ENCODE measurements around the gene IFNA21.
"Not testable (repeated sequence)": the region's sequence is repeated elsewhere in the genome, so short reads cannot be mapped to it uniquely, and the experiment has no call there.

Gene IFNA21

DNA sequence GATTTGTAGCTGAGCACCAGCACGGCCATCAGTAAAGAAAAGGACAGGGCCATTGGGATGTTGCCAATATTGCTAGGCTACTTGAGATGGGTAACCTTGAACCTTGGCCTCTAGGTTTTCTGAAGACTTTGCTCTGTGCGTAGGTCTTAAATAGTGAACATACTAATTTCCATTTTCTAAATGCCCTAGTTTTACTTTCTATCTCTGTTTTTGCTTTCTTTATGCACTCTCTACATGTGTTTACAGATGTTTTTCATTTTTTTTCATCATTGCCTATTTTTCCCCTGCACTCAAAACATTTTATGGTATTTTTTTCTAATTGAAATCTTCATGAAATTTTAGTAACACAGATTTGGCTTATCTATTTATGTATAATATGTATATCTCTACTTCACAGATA, at the start of gene IFNA21:
Gene IFNA21, minus strand, starts transcription at position 101 of the 400 bp plus-strand sequence. Its CDS starts 48 bp downstream, at position 53.
- not testable (repeated sequence) for DNase-seq

DNA sequence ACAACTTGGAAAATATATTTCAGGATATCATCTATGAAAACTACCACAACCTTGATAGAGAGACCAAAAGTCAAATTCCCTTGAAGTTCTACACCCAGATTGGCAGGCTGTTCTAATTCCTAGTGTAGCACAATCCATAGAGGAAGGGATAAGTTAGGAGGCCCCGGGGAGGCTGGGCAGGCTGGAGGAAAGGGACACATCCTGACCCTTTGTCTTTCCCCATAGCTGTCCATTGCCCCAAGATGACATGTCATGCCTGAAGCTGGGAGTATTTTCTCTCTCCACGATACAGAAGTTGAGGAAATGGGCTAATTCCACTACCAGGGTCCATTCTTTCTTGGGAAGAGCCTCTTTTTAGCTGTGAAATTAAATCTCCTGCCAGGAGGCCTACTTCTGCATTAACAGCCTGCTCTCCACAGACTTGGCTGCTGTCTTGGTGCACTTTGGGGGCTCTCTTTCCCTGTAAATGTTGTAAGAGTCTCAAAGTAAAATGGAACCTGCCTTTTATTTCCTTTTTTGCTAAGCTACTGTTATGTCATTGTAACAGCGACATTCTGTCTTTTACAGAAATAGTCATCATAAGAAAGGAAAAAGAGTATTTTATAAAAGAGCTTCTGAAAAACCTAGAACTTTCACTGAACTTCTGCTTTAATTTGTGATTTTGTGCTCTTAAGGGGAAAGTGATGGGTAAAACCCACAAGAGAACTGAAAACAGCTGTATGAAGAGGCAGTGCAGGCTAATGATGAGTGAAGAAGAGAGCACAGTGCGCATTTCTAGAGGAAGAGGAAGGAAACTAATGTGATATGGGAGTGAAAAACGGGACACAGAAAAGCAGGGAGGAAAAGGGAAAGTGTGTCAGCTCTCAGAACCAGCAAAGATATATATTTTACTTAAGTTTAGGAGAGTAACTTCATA, 47.2 kb upstream of the IFNA21 start:
- not testable (repeated sequence) for DNase-seq

DNA sequence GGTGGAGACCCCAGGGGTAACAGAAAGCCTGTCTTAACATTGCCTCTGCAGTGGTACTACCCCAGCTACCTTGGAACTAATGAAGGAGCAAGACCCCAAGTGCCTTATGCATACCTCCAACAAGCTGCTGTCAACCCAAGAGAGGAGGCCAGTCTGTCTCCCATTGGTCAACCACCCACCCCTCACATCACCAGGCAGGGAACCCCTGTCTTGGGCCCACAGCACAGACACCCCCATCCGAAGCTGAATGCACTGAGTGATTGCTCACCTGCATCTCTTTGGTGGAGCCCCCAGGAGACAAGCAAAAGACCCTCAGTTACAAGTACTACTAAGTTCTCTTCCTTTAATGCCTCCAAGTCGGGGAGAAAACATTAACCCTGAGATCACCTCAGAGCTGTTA, 45.7 kb upstream of the IFNA21 start:
- not testable (repeated sequence) for DNase-seq

DNA sequence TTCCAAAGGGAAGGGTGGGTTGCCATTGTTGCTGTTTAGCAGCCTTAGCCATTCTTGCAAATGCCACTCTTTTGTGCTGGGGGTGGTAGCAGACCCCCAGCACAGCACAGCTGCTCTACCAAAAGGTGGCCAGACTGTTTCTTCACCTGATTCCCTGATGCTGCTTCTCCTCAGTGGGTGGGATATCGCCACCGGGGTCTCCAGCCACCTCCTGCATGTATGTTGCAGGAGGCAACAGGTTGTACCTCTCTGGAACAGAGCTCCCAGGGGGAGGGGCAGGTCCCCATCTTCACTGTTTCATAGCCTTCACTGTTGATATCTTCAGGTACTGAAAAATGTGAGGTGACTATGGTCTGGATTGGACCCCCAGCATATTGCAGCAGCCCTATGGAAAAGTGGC, 44.3 kb upstream of the IFNA21 start:
- DNase-seq, result not testable (repeated sequence)

DNA sequence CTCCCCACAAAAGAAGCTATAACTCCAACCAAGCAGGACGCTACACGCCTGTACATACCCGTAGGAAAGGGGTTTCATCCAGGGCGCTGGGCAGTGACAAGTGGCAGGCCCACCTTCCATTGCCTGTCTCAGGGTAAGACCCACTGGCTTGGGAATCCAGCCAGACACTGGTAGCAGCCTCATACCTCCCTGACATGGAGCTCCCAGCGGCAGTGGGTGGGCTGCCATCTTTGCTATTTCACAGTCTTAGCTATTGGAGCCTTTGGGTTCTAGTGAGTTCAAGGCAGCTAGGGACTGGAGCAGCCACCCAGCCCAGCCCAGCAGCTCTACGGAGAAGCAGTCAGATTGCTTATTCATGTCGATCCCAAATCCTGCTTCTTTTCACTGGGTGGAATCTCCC, 43.9 kb upstream of the IFNA21 start:
- no peak for DNase-seq

DNA sequence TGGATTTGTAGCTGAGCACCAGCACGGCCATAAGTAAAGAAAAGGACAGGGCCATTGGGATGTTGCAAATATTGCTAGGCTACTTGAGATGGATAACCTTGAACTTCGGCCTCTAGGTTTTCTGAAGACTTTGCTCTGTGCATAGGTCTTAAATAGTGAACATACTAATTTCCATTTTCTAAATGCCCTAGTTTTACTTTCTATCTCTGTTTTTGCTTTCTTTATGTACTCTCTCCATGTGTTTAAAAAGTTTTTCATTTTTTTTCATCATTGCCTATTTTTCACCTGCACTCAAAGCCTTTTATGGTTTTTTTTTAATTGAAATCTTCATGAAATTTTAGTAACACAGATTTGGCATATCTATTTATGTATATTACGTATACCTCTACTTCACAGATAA, 40.6 kb upstream of the IFNA21 start, which contains the start of gene IFNA10:
Gene IFNA10, minus strand, starts transcription at position 101 of the 400 bp plus-strand sequence. Its CDS starts 46 bp downstream, at position 55.
- not testable (repeated sequence) for DNase-seq

DNA sequence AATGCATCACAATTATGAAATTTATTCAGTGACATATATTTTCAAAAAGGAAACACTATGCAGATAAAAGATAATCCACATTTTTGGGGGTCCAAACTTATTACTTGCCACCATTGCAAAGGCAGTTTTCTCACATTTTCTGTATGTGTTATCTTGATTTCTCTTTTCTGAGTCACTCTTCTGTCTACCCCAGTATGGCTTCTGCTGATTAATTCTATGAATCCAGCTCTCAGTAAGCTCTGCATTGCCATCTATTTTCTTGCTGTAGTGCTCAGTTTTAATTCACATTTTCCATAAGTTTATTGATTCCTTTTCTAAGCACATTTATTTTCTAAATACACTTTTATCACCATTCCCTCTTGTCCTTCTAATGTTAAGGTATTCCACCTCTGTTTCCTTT, 38.7 kb upstream of the IFNA21 start:
- no peak for DNase-seq

DNA sequence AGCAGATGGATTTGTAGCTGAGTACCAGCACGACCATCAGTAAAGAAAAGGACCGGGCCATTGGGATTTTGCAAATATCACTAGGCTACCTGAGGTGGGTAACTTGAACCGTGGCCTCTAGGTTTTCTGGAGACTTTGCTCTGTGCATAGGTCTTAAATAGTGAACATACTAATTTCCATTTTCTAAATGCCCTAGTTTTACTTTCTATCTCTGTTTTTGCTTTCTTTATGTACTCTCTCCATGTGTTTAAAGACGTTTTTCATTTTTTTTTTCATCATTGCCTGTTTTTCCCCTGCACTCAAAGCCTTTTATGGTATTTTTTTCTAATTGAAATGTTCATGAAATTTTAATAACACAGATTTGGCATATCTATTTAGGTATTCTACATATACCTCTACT, 35.6 kb upstream of the IFNA21 start, which contains the start of gene IFNA7:
Gene IFNA7, minus strand, starts transcription at position 101 of the 400 bp plus-strand sequence. Its CDS starts 40 bp downstream, at position 61.
- DNase-seq, result not testable (repeated sequence)

DNA sequence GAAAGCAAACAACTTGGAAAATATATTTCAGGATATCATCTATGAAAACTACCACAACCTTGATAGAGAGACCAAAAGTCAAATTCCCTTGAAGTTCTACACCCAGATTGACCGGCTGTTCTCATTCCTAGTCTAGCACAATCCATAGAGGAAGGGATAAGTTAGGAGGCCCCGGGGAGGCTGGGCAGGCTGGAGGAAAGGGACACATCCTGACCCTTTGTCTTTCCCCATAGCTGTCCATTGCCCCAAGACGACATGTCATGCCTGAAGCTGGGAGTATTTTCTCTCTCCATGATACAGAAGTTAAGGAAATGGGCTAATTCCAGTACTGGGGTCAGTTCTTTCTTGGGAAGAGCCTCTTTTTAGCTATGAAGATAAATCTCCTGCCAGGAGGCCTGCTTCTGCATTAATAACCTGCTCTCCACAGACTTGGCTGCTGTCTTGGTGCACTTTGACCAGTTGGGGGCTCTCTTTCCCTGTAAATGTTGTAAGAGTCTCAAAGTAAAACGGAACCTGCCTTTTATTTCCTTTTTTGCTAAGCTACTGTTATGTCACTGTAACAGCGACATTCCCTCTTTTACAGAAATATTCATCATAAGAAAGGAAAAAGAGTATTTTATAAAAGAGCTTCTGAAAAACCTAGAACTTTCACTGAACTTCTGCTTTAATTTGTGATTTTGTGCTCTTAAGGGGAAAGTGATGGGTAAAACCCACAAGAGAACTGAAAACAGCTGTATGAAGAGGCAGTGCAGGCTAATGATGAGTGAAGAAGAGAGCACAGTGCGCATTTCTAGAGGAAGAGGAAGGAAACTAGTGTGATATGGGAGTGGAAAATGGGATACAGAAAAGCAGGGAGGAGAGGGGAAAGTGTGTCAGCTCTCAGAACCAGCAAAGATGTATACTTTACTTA, 28.7 kb upstream of the IFNA21 start:
- DNase-seq, result peak; percentile 26

DNA sequence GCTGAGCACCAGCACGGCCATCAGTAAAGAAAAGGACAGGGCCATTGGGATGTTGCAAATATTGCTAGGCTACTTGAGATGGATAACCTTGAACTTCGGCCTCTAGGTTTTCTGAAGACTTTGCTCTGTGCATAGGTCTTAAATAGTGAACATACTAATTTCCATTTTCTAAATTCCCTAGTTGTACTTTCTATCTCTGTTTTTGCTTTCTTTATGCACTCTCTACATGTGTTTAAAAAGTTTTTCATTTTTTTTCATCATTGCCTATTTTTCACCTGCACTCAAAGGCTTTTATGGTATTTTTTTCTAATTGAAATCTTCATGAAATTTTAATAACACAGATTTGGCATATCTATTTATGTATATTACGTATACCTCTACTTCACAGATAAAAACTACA, 21.0 kb upstream of the IFNA21 start, which contains the start of gene IFNA4:
Gene IFNA4, minus strand, starts transcription at position 101 of the 400 bp plus-strand sequence. Its CDS starts 56 bp downstream, at position 45.
- DNase-seq, result not testable (repeated sequence)

DNA sequence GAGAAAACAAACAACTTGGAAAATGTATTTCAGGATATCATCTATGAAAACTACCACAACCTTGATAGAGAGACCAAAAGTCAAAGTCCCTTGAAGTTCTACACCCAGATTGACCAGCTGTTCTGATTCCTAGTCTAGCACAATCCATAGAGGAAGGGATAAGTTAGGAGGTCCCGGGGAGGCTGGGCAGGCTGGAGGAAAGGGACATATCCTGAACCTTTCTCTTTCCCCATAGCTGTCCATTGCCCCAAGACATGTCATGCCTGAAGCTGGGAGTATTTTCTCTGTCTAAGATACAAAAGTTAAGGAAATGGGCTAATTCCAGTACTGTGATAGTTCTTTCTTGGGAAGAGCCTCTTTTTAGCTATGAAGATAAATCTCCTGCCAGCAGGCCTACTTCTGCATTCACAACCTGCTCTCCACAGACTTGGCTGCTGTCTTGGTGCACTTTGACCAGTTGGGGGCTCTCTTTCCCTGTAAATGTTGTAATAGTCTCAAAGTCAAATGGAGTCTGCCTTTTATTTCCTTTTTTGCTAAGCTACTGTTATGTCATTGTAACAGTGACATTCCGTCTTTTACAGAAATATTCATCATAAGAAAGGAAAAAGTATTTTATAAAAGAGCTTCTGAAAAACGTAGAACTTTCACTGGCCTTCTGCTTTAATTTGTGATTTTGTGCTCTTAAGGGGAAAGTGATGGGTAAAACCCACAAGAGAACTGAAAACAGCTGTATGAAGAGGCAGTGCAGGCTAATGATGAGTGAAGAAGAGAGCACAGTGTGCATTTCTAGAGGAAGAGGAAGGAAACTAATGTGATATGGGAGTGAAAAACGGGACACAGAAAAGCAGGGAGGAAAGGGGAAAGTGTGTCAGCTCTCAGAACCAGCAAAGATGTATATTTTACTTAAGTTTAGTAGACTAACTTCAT, 16.6 kb upstream of the IFNA21 start:
- not testable (repeated sequence) for DNase-seq

DNA sequence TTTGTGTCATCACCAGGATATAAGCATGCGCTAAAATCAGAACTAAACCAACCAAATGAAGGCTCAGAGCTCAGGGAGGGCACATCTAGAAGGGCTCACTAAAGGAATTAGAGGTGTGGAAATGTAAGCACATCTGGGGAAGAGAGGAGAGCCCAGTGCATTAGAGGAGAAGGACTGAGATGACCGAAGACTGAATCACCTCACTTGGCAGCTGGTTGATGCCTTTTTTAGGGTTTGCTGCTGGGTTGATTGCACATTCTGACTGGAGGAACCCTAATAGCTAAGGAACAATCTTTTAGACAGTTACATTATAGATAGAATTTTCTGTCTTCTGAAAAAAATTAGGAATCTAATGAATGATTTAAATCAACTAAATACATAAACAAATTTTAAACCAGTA, 8.2 kb upstream of the IFNA21 start:
- DNase-seq, result no peak

DNA sequence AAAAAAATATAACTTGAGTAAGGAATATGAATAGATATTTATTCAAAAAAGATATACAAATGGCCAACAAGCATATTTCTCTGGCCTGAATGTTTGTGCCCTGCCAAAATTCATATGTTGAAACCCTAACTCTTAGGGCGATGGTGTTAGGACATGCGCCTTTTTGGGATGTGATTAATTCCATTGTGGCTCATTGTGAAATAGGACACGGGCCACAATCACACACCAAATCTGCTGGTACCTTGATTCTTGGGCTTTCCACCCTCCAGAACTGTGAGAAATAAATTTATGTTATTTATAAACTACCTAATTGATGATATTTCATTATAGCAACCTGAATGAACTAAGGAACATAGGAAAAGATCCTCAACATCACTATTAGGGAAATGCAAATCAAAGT, 5.7 kb upstream of the IFNA21 start:
- DNase-seq, result no peak

DNA sequence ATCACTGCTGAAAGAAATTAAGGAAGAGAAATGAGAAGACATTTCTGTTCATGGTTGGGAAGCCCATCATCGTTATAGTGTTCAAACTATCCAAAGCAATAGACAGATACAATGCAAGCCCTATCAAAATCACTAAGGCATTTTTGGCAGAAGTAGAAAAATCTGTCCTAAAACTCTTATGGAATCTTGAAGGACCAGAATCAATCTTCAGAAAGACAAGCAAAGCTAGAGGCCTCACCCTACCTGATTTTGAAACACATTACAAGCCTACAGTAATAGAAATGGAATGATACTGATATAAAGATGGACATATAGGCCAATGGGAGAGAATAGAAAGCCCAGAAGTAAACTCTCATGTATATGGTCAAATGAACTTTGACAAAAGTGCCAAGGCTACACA, 4.9 kb upstream of the IFNA21 start:
- DNase-seq, result no peak

DNA sequence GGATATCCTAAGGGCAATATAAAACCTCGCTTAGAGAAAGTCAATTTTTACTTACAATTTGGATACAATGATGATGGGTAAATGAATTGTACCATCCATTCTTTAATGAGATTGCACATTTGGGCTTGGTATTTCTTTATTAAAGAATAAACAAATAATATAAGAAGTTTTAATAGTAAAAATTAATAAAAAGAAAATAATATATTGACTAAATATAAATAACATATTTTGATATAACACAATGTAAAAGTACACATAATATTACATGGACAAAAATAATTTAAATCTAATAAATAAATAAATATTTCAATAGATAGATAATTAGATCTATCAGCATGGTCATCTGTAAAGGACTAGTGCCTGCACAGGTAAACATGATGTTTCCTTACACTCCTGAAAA, 944 bp downstream of the IFNA21 start:
- no peak for DNase-seq

DNA sequence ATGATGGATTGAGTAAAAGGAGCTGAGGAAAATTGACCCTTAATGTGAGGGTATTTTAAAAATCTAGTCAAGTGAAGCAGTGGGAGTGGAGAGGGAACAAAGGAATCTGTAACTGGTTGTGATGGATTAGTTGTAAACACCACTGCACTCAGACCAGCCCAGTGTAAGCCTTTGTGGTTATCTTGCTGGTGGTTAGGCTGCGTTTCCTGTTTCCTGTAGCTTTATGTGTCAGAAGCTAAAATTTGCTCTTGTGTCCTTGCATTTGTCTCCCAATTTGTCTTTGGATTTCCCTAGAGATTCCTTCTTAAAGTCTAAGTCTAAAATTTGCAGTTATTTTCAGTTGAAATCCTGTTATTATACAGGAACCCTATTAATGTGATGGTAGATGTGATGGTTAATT, 6.3 kb downstream of the IFNA21 start:
- no peak for DNase-seq

DNA sequence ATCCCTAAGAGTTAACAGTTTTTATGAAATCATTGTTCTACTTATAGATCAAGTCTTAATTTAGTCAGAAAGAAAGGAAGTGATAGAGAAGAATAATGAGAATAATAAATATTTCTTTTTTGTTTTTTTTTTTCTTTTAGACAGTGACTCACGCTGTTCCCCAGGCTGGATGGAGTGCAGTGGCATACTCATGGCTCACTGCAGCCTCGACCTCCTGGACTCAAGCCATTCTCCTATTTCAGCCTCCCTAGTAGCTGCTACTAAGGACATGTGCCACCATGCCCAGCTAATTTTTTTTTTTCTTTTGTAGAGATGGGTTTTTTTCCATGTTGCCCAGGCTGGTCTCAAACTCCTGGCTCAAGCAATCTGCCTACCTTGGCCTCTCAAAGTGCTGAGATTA, 11.0 kb downstream of the IFNA21 start:
- DNase-seq, result no peak

DNA sequence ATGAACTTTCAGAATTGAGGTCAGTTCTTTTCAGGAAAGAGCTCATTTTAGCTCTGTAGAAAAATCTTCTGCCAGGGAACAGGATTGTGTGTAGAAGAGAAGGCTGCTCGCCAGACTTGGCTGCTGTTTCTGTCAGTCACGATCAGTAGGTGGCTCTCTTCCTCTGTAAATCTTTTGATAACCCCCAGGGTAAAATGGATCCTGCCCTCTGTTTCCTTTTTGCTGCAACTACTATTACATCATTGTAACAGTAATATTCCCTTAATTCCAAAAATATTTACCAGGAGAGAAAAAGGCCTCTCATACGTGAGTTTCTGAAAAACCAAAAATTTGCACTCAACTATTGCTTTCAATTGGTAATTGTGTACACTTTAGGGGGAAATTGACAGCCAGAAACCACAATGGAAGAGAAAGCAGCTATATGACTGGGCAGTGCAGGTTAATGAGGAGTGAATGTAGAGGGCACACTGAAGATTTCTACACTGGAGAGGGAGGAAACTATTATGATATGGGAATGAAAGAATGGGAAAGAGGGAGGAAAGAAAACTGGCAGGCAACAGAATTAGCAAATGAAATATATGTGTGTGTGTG, 12.3 kb downstream of the IFNA21 start:
- DNase-seq, result no peak

DNA sequence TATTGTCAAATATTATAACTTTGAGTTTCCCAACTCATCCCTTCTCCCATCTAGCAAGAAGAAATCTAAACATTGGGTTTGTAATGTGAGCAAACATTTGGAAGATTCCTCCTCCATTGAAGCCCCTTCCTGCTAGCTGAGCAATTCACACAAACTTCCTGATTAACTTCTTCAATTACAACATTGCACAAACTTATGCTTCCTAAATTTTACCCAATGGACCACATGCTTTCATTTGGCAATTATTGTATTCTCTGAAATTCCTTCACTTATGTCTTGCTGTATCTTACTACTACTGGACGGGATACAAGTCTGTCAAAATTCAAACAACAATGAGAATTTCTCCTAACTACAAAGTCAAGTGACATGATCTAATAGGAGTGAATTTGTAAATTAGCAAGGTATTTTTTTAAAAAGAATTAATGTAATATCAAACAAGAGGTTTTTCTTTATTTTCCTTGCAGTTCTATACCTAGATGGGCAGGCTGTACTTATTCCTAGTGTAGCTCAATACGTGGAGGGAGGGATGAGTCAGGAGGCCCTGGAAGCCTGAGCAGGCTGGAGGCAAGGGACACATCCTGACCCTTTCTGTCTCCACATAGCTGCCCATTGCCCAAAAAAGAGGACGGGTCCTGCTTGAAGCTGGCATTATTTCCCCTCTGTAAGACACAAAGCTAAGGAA, 13.0 kb downstream of the IFNA21 start:
- DNase-seq, result no peak

DNA sequence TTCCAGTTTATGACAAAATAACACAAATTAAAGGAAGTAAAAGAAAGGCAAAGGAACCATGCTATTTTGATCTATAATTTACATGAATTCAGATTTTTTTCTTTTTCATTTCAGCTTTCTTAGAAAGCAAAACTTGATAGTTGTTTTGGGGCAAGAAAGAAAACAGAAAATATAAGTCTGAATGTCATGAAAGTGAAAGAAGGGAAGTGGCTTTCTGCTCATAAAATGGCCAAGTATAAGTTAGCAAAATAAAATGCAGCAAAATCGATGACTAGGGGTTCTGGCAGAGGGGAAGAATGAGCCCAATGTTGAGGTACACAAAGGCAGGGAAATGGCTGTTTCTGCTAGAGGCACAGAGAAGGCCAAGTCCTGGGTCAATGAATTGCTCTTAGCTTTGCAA, 21.9 kb downstream of the IFNA21 start:
- no peak for DNase-seq

DNA sequence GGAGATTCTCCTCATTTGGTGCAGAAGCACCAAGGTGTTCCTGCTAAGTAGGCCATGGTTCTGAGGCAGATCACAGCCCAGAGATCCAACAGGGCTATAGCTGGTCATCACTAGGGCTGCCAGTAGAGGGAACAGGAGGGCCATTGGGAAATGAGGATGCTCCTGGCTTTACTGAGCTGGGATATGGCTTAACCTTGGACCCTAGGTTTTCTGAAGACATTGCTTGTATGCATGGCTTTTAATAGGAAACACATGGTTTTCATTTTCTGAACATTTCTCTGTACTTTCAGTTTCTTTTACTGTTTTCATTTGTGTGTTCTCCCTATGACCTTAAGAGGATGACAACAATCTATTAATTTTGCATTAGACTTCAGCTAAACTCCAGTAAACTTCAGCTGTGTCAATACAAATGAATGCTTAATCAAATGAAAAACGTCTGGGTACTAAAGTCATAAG, 25.0 kb downstream of the IFNA21 start, which contains the start of gene IFNW1:
Gene IFNW1, minus strand, starts transcription at position 406 of the 456 bp plus-strand sequence. Its CDS starts 262 bp downstream, at position 144.
- no peak for DNase-seq
